ENCODE data around the gene FOXL2. TPM values are rescaled to one million over a fixed set of nuclear protein-coding genes. Genes with fewer than 3 reads are reported as not detected.

FOXL2 gene
- total and polyA plus RNA-seq, 9 of the 15 experiments (the other 6 are each of a cell fraction or from before 2014, with no cell fraction given), result 0.27 to 22.1 (median 3.2) TPM

GRCh38 chr3:138941259-138941885 is 5.6 kb downstream of the FOXL2 start (continued):
- TF ChIP-seq VEZF1 (CRISPR knock-in tag; IDR thresholded peaks at IDR 0.05) (no peak), DEAF1 (CRISPR knock-in tag; IDR thresholded peaks at IDR 0.05) (0 out of 2 replicates have a peak, but pooled peaks have one; percentile 22), RBM34 (IDR thresholded peaks at IDR 0.05; ENCODE audit: borderline replicate concordance, insufficient read depth, low read length) (no peak), MAFG (tag; conservative IDR thresholded peaks at IDR 0.05) (no peak), XRCC5 (IDR thresholded peaks at IDR 0.05; ENCODE audit: low read depth, low read length) (peak; percentile 60; the same call in 1 of the 2 replicates), UBTF (IDR thresholded peaks at IDR 0.05; ENCODE audit: borderline replicate concordance in 1 of 2, low read depth in 2 of 2, low read length in 2 of 2) (0 out of 4 replicates have a peak, but pooled peaks of 1 of the 2 experiments have one; percentile 47), RCOR1 (IDR thresholded peaks at IDR 0.05; ENCODE audit: borderline replicate concordance in 1 of 2, low read depth in 2 of 2, low read length in 2 of 2) (peak in 1 of 2 experiments; percentile 42; a peak in 1 of 4 replicates), CBX3 (IDR thresholded peaks at IDR 0.05; ENCODE audit: borderline replicate concordance in 1 of 2, low read length in 2 of 2) (peak in 1 of 2 experiments; percentile 29; a peak in 1 of 3 replicates), HINFP (tag; conservative IDR thresholded peaks at IDR 0.05; ENCODE audit: low read depth) (no peak), SMARCE1 (IDR thresholded peaks at IDR 0.05) (no peak), KAT2B (IDR thresholded peaks at IDR 0.05; ENCODE audit: low read depth, low read length) (no peak), SETDB1 (IDR thresholded peaks at IDR 0.05; ENCODE audit: low read length) (no peak), MYC (IDR thresholded peaks at IDR 0.05; ENCODE audit: low read depth, low read length) (no peak), MYC (CRISPR knock-in tag; IDR thresholded peaks at IDR 0.05; ENCODE audit: borderline replicate concordance, low read depth) (no peak)
